H1 (cell line): ENCODE data around the gene TRAPPC3. TPM values are rescaled to one million over a fixed set of nuclear protein-coding genes. Genes with fewer than 3 reads are reported as not detected.

Source experiments
- CTCF ChIA-PET: fragments of 300-600 bp; sonication (Branson Sonifier 250); formaldehyde crosslinking; loops from one replicate; lab custom pipeline; 2021; ENCODE audit not compliant: partially characterized antibody; lab: Charles Lee
- POLR2A ChIA-PET: fragments of 300-600 bp; sonication (Branson Sonifier 250); formaldehyde crosslinking; loops from one replicate; lab custom pipeline; 2021; ENCODE audit warnings: inconsistent platforms; ENCODE audit not compliant: partially characterized antibody; lab: Charles Lee
- DNase-seq, 2 experiments: peaks; one replicate each; pipeline versions ENCODE4 v3.0.0 to v3.0.0-alpha.2; 2010 to 2022; ENCODE audit warnings: low spot score in 2 of 2, low read depth in 1 of 2, mixed read lengths in 1 of 2
- FAIRE-seq: peaks from 2 replicates; lab custom pipeline; 2011; peaks lifted over from hg19 to GRCh38; lab: Jason Lieb, UNC
- H2AFZ ChIP-seq: 2 replicates; pipeline ENCODE4 v1.8.1; 2012; ENCODE audit warnings: low read length, inconsistent platforms
- H2AK5ac ChIP-seq: 2 replicates; pipeline ENCODE4 v1.6.1; 2013; ENCODE audit warnings: low read depth, low read length
- H2BK120ac ChIP-seq: replicated peaks from 2 replicates; pipeline ENCODE3; 2013; ENCODE audit warnings: low read depth, low read length, inconsistent platforms
- H2BK12ac ChIP-seq: 2 replicates; pipeline ENCODE4 v1.6.1; 2013; ENCODE audit warnings: low read depth, low read length
- H2BK15ac ChIP-seq: 2 replicates; pipeline ENCODE4 v1.6.1; 2013; ENCODE audit warnings: low read length
- H2BK20ac ChIP-seq: 2 replicates; pipeline ENCODE4 v1.6.1; 2013; ENCODE audit warnings: low read length
- H2BK5ac ChIP-seq: 2 replicates; pipeline ENCODE4 v1.6.1; 2013; ENCODE audit warnings: low read depth, low read length
- H3K14ac ChIP-seq: 2 replicates; pipeline ENCODE4 v1.6.1; 2013; ENCODE audit warnings: inconsistent platforms; ENCODE audit not compliant: insufficient read length
- H3K18ac ChIP-seq: 2 replicates; pipeline ENCODE4 v1.6.1; 2013; ENCODE audit warnings: low read length; ENCODE audit errors: extremely low read depth
- H3K23ac ChIP-seq: 2 replicates; pipeline ENCODE4 v1.6.1; 2013; ENCODE audit warnings: inconsistent platforms; ENCODE audit not compliant: insufficient read length
- H3K23me2 ChIP-seq: 2 replicates; pipeline ENCODE4 v1.6.1; 2013; ENCODE audit warnings: low read depth, low read length
- H3K27ac ChIP-seq: 2 replicates; pipeline ENCODE4 v1.6.1; 2011; ENCODE audit warnings: low read depth, low read length, inconsistent platforms
- H3K27me3 ChIP-seq, 4 experiments: replicated peaks in 1 of 4; 1 replicate in 1 of 4; 2 replicates in 3 of 4; pipeline versions ENCODE4 v1.6.1 to v1.8.1; 2011 to 2013; ENCODE audit warnings: low read length in 3 of 4, mild to moderate bottlenecking in 3 of 4, inconsistent platforms in 2 of 4, mixed read lengths in 2 of 4, moderate library complexity in 1 of 4; ENCODE audit not compliant: control insufficient read depth in 3 of 4, insufficient read depth in 3 of 4; ENCODE audit errors: extremely low read depth in 1 of 4
- H3K36me3 ChIP-seq, 4 experiments: 2 replicates each; pipeline versions ENCODE4 v1.6.1 to v1.8.1; 2011 to 2013; ENCODE audit warnings: mild to moderate bottlenecking in 4 of 4, low read length in 3 of 4, moderate library complexity in 2 of 4, control low read depth in 1 of 4, inconsistent platforms in 1 of 4; ENCODE audit not compliant: insufficient read depth in 4 of 4, control insufficient read depth in 2 of 4
- H3K4ac ChIP-seq: replicated peaks from 2 replicates; pipeline ENCODE3; 2013; ENCODE audit warnings: low read length, low read depth, mixed read lengths, inconsistent platforms; ENCODE audit not compliant: insufficient read length
- H3K4me1 ChIP-seq, 4 experiments: replicated peaks in 1 of 4; 1 replicate in 1 of 4; 2 replicates in 3 of 4; pipeline versions ENCODE4 v1.6.1 to v1.8.1; 2011 to 2013; ENCODE audit warnings: low read length in 3 of 4, inconsistent platforms in 2 of 4, mixed read lengths in 1 of 4; ENCODE audit not compliant: insufficient read depth in 4 of 4, control insufficient read depth in 3 of 4
- H3K4me2 ChIP-seq, 2 experiments: 2 replicates each; pipeline versions ENCODE4 v1.6.1 to v1.8.1; 2011 to 2013; ENCODE audit warnings: low read depth in 2 of 2, low read length in 2 of 2, control low read depth in 1 of 2, inconsistent platforms in 1 of 2, mild to moderate bottlenecking in 1 of 2; ENCODE audit not compliant: insufficient read depth in 1 of 2
- H3K4me3 ChIP-seq, 4 experiments: fragments of 200-600, 300-600 bp in 1 of 4; sonication (generic), shearing (Covaris generic), sonication (Bioruptor Twin) in 1 of 4; 2 replicates each; pipeline versions ENCODE4 v1.5.1 to v1.8.1; 2011 to 2016; ENCODE audit warnings: low read length in 4 of 4, low read depth in 3 of 4, control low read depth in 2 of 4, inconsistent platforms in 2 of 4, mild to moderate bottlenecking in 2 of 4, mixed read lengths in 1 of 4, moderate library complexity in 1 of 4; ENCODE audit not compliant: insufficient read depth in 2 of 4; ENCODE audit errors: extremely low read depth in 1 of 4
- H3K56ac ChIP-seq: replicated peaks from 2 replicates; pipeline ENCODE3; 2013; ENCODE audit warnings: low read depth, mild to moderate bottlenecking, mixed read lengths, low read length, inconsistent platforms; ENCODE audit not compliant: insufficient read length
- H3K79me1 ChIP-seq: 2 replicates; pipeline ENCODE4 v1.6.1; 2013; ENCODE audit warnings: low read depth, low read length, control low read depth
- H3K79me2 ChIP-seq, 2 experiments: 2 replicates each; pipeline versions ENCODE4 v1.6.1 to v1.8.1; 2012 to 2013; ENCODE audit warnings: low read length in 2 of 2, mild to moderate bottlenecking in 2 of 2, inconsistent platforms in 1 of 2; ENCODE audit not compliant: insufficient read depth in 2 of 2, control insufficient read depth in 1 of 2
- H3K9ac ChIP-seq, 4 experiments: replicated peaks in 1 of 4; 1 replicate in 1 of 4; 2 replicates in 3 of 4; pipeline versions ENCODE4 v1.6.1 to v1.8.1; 2011 to 2013; ENCODE audit warnings: low read depth in 3 of 4, low read length in 3 of 4, control low read depth in 2 of 4, mild to moderate bottlenecking in 2 of 4, moderate library complexity in 2 of 4, inconsistent platforms in 1 of 4; ENCODE audit errors: extremely low read depth in 1 of 4
- H3K9me3 ChIP-seq, 2 experiments: 2 replicates each; pipeline versions ENCODE4 v1.6.1 to v1.8.1; 2012 to 2013; ENCODE audit warnings: mild to moderate bottlenecking in 2 of 2, moderate library complexity in 2 of 2, control low read depth in 1 of 2, inconsistent platforms in 1 of 2, low read depth in 1 of 2, low read length in 1 of 2, mixed read lengths in 1 of 2; ENCODE audit not compliant: insufficient read depth in 2 of 2
- H4K20me1 ChIP-seq, 2 experiments: replicated peaks in 1 of 2; 2 replicates each; pipeline versions ENCODE3 to v1.8.1; 2011 to 2013; ENCODE audit warnings: inconsistent platforms in 2 of 2, low read length in 2 of 2, mild to moderate bottlenecking in 1 of 2; ENCODE audit not compliant: insufficient read depth in 2 of 2, control insufficient read depth in 1 of 2
- H4K5ac ChIP-seq: 2 replicates; pipeline ENCODE4 v1.6.1; 2013; ENCODE audit warnings: low read length, low read depth, mixed read lengths, inconsistent platforms; ENCODE audit not compliant: insufficient read length
- H4K8ac ChIP-seq: 2 replicates; pipeline ENCODE4 v1.8.0; 2013; ENCODE audit warnings: mild to moderate bottlenecking, moderate library complexity, low read length, inconsistent platforms; ENCODE audit not compliant: insufficient read depth; ENCODE audit errors: extremely low read depth
- H4K91ac ChIP-seq: replicated peaks from 2 replicates; pipeline ENCODE3; 2013; ENCODE audit warnings: low read length, mixed read lengths, inconsistent platforms; ENCODE audit not compliant: insufficient read length
- ATF2 ChIP-seq: IDR thresholded peaks from 2 replicates; pipeline ENCODE4 v1.6.1; 2012; ENCODE audit warnings: low read length, inconsistent platforms
- CHD1 ChIP-seq: IDR thresholded peaks from 2 replicates; pipeline ENCODE4 v1.6.1; 2012; ENCODE audit warnings: low read depth, low read length, improper control_type of control experiment
- HDAC6 ChIP-seq: IDR thresholded peaks from one replicate; pipeline ENCODE4 v1.7.1; 2012; ENCODE audit warnings: low read depth, mild to moderate bottlenecking, inconsistent platforms, low read length, moderate library complexity
- NANOG ChIP-seq: IDR thresholded peaks from 2 replicates; pipeline ENCODE4 v1.6.1; 2011; ENCODE audit warnings: low read length, low read depth, mild to moderate bottlenecking, inconsistent platforms; ENCODE audit not compliant: insufficient read depth, poor library complexity, severe bottlenecking
- RFX5 ChIP-seq: IDR thresholded peaks from 2 replicates; pipeline ENCODE4 v1.6.1; 2011; ENCODE audit warnings: low read depth, low read length, improper control_type of control experiment, borderline replicate concordance
- RNF2 ChIP-seq: fragments of 200-900, 300-1000 bp; sonication (generic); IDR thresholded peaks from 2 replicates; pipeline ENCODE4 v1.7.1; 2016; ENCODE audit warnings: borderline replicate concordance, low read depth, mild to moderate bottlenecking, antibody characterized with exemption, low read length; ENCODE audit not compliant: poor library complexity, severe bottlenecking; ENCODE audit errors: missing control alignments
- SIN3A ChIP-seq, 2 experiments: IDR thresholded peaks in 1 of 2; conservative IDR thresholded peaks in 1 of 2; 2 replicates each; pipeline ENCODE4 v1.6.1; 2011 to 2012; ENCODE audit warnings: low read length in 2 of 2, improper control_type of control experiment in 1 of 2, low read depth in 1 of 2, mild to moderate bottlenecking in 1 of 2
- SP1 ChIP-seq: IDR thresholded peaks from 2 replicates; pipeline ENCODE4 v1.6.1; 2011; ENCODE audit warnings: low read depth, low read length
- WGBS, 2 experiments: shearing (Covaris generic) in 1 of 2; methylation state at CpG; one replicate each; pipeline versions ENCODE4 v1.1.6 to v1.1.7; 2013 to 2015; ENCODE audit warnings: low lambda C conversion rate in 2 of 2, mixed read lengths in 2 of 2, inconsistent platforms in 1 of 2, low coverage in 1 of 2, missing lambda C conversion rate in 1 of 2; ENCODE audit not compliant: insufficient replicate concordance in 2 of 2, insufficient coverage in 1 of 2, insufficient read length in 1 of 2; ENCODE audit errors: extremely low coverage in 1 of 2, missing lambda C conversion rate in 1 of 2; 5-methylcytosine and 5-hydroxymethylcytosine counted together
- polyA plus RNA-seq, 7 experiments: library from polyadenylated mRNA; depleted of rRNA in 3 of 7; stranded (reverse) in 5 of 7; unstranded in 2 of 7; fragments of >200 nt in 5 of 7; fragments of 200-250 nt in 2 of 7; gene quantifications; 1 replicate in 5 of 7; 2 replicates in 1 of 7; 4 replicates in 1 of 7; pipeline versions ENCODE4 v1.2.1 to v1.2.3, GENCODE V29; 2011 to 2013; ENCODE audit warnings: missing spikeins in 2 of 7, mixed read lengths in 2 of 7
- total RNA-seq: library from RNA; stranded (reverse); fragmentation: NEBNext Ultra II Directional; extraction: Animal tissue kit (Norgen Biotek cat#: 25700); gene quantifications from 2 replicates; pipeline ENCODE4 v1.2.1, GENCODE V29; 2021

The TRAPPC3 gene
- total and polyA plus RNA-seq, 2 of the 8 experiments (the other 6 are each of a cell fraction or from before 2014, with no cell fraction given): 47.8 to 51.0 TPM

- H4K5ac ChIP-seq: no peak overlapping the region
- H3K36me3 ChIP-seq: no peaks in the 10 kb centered on the region; a peak in 1 of 8 replicates
- H4K8ac ChIP-seq: no peak overlapping the region
- no peak overlapping the region for H3K56ac ChIP-seq
- H2BK12ac ChIP-seq: no peak overlapping the region
- no peak overlapping the region for H2AK5ac ChIP-seq
- POLR2A ChIA-PET: interaction anchor here (1.6 to 1.9 kb wide), 2 partner anchors 9 to 47 kb away, joined by 6 read pairs; no protein-coding TSS in a partner anchor
- H3K4ac ChIP-seq: no peak overlapping the region
- WGBS, 2 experiments: 98% methylated on average over 2 of the region's 2 CpGs; no CpG with 5 or more reads in 1 of the 2 experiments
- H3K79me1 ChIP-seq: 0 out of 2 replicates have a peak, but pooled peaks cover 4% of the 10 kb centered on the region
- no peak overlapping the region for H3K18ac ChIP-seq
- no peak overlapping the region for H3K23ac ChIP-seq
- DNase-seq (no peak), FAIRE-seq (no peak)
- H3K27ac ChIP-seq: no peak overlapping the region
- CTCF ChIA-PET: interaction anchor here (0.6 to 20.9 kb wide), 12 partner anchors 10 to 1762 kb away, joined by 3 to 738 read pairs (median 3); partner anchors contain the start of gene ADPRS
- peaks cover 0 to 3% (median 0%) of the 10 kb centered on the region in 4 experiments; a peak in 2 of 7 replicates for H3K4me1 ChIP-seq
- H3K9me3 ChIP-seq: no peaks in the 10 kb centered on the region
- H4K91ac ChIP-seq: no peak overlapping the region
- H2BK15ac ChIP-seq: no peak overlapping the region
- H3K4me2 ChIP-seq: no peak overlapping the region
- no peak overlapping the region for H2AFZ ChIP-seq
- H3K23me2 ChIP-seq: peaks cover 4% of the 10 kb centered on the region
- no peaks in the 10 kb centered on the region for H4K20me1 ChIP-seq
- H2BK5ac ChIP-seq: no peak overlapping the region
- H2BK120ac ChIP-seq: no peak overlapping the region
- H3K9ac ChIP-seq: no peak overlapping the region
- no peak overlapping the region for H3K4me3 ChIP-seq
- H3K27me3 ChIP-seq: no peaks in the 10 kb centered on the region
- no peak overlapping the region for H3K14ac ChIP-seq
- H3K79me2 ChIP-seq: peaks cover 0 to 3% of the 10 kb centered on the region in 2 experiments; a peak in 1 of 4 replicates
- no peak overlapping the region for H2BK20ac ChIP-seq
- no peak for TF ChIP-seq SP1
- TF ChIP-seq HDAC6: no peak
- TF ChIP-seq NANOG: no peak
- no peak for TF ChIP-seq ATF2
- no peak for TF ChIP-seq SIN3A (conservative IDR thresholded peaks at IDR 0.05 in 1 of 2, IDR thresholded peaks at IDR 0.05 in 1 of 2; ENCODE audit: low read depth in 1 of 2, low read length in 2 of 2)
- TF ChIP-seq CHD1: no peak
- TF ChIP-seq RNF2: no peak
- TF ChIP-seq RFX5: no peak
These were observed 4.9 kb downstream of the TRAPPC3 start for GRCh38 chr1:36144413-36144812.
